Liver (tissue), 3 donors: ENCODE measurements around the gene UBAP2.

Experiments used
- CTCF ChIP-seq: fragments of 150-350 bp; IDR thresholded peaks from 2 replicates; pipeline ENCODE4 v1.5.1; 2017; ENCODE audit warnings: improper control_type of control experiment, low read depth, low read length; ENCODE audit not compliant: missing input control
- RXRA ChIP-seq, 2 donors: IDR thresholded peaks; 2 replicates each; pipeline ENCODE4 v1.6.1; 2017 to 2018; ENCODE audit warnings: antibody characterized with exemption in 2 of 2, mild to moderate bottlenecking in 1 of 2
- SP1 ChIP-seq: IDR thresholded peaks from 2 replicates; pipeline ENCODE4 v1.6.1; 2018; ENCODE audit warnings: antibody characterized with exemption, mild to moderate bottlenecking
- TAF1 ChIP-seq: conservative IDR thresholded peaks from 2 replicates; pipeline ENCODE4 v1.6.1; 2016; ENCODE audit warnings: antibody characterized with exemption, mild to moderate bottlenecking
- donor health status: healthy.
- donor health status: healthy.

- TF ChIP-seq CTCF (no peak), SP1 (no peak), TAF1 (no peak), RXRA (IDR thresholded peaks at IDR 0.05) (no peak)
Measured at GRCh38 chr9:34065541-34065940, 16.9 kb upstream of the UBAP2 start.
